ENCODE measurements around the gene PRDM15.

GRCh38 chr21:41902946-41903345 is 23.8 kb upstream of the PRDM15 start:
- TF ChIP-seq CTCF (IDR thresholded peaks at IDR 0.05) (no peak), POLR2A (IDR thresholded peaks at IDR 0.05) (no peak), POLR2AphosphoS5 (IDR thresholded peaks at IDR 0.05) (no peak)

Data from suprapubic skin (tissue), 4 donors.